ENCODE measurements around the gene MAS1.

The MAS1 gene

GRCh38 chr6:159871906-159872305 is 18.9 kb upstream of the MAS1 start:
- TF ChIP-seq, protein P1, sequence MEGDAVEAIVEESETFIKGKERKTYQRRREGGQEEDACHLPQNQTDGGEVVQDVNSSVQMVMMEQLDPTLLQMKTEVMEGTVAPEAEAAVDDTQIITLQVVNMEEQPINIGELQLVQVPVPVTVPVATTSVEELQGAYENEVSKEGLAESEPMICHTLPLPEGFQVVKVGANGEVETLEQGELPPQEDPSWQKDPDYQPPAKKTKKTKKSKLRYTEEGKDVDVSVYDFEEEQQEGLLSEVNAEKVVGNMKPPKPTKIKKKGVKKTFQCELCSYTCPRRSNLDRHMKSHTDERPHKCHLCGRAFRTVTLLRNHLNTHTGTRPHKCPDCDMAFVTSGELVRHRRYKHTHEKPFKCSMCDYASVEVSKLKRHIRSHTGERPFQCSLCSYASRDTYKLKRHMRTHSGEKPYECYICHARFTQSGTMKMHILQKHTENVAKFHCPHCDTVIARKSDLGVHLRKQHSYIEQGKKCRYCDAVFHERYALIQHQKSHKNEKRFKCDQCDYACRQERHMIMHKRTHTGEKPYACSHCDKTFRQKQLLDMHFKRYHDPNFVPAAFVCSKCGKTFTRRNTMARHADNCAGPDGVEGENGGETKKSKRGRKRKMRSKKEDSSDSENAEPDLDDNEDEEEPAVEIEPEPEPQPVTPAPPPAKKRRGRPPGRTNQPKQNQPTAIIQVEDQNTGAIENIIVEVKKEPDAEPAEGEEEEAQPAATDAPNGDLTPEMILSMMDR (IDR thresholded peaks at IDR 0.05; ENCODE audit: low read depth, low read length) = no peak
- DNase-seq (ENCODE audit: extremely low read depth, low read depth) = no peak

- TF ChIP-seq, protein P1 (IDR thresholded peaks at IDR 0.05; ENCODE audit: low read depth, low read length) = no peak
- DNase-seq (ENCODE audit: extremely low read depth, low read depth) = no peak
Measured at GRCh38 chr6:159874435-159874834, 16.4 kb upstream of the MAS1 start.

DNA sequence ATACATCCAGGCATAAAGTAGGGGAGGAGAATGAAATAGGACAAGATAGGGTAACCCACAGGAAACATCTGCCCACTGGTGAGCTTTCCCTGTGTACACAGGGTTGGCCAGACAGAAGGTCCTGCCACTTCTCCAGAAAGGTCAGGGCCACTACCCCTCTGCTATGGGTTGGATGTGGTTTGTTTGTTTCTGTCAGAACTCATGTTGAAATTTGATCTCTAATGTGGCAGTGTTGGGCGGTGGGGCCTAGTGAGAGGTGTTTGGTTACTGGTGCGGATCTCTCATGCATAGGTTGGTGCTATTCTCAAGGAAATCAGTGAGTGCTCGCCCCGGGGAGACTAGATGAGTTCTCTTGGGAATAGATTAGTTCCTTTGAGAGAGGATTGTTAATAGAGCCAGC is 15.6 kb upstream of the MAS1 start:
- no peak for DNase-seq (ENCODE audit: extremely low read depth, low read depth)
- TF ChIP-seq, protein P1 (IDR thresholded peaks at IDR 0.05; ENCODE audit: low read depth, low read length) = no peak

DNA sequence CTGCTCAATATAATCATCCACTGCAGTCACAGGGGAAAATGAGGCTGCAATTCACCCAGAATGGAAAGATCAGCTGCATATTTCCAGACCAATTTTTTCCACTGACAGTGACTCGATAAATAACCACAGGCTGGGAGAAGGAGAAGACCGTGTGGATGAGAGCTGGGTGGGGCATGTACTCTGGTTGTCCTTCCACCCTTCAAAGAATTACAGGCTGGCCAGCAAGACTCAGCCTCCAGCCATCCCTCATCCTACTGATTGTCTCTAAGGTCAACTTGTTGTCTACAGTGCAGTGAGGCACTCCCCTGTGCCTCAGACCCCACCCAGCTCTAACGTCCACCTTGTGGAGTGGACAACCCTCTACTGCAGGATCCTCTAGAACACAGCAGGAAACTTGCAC is 14.5 kb upstream of the MAS1 start:
- TF ChIP-seq, protein P1 (IDR thresholded peaks at IDR 0.05; ENCODE audit: low read depth, low read length) = no peak
- DNase-seq (ENCODE audit: extremely low read depth, low read depth) = no peak

- DNase-seq (ENCODE audit: extremely low read depth, low read depth) = no peak
- TF ChIP-seq, protein P1 (IDR thresholded peaks at IDR 0.05; ENCODE audit: low read depth, low read length) = no peak
Measured at GRCh38 chr6:159877256-159877808, 13.5 kb upstream of the MAS1 start.

DNA sequence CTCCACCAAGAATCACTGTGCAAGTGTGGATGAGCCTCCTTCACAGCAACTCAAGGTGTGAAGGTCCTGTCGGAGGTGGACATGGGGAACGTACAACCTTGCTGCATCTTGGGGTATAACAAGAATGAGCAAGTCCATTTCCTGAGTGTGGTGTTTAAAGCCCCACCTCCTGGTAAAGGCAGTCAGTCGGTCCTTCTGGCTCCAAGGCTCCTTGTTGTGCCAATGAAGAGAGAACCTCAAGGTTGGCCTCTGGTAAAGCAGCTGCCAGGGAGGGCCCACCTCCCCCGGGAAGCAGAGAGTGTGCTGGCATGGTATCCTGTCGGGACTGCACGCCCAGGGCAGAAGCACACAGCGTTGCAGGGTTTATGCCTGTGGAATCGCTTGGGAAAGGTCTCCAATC is 12.4 kb upstream of the MAS1 start:
- TF ChIP-seq, protein P1 (IDR thresholded peaks at IDR 0.05; ENCODE audit: low read depth, low read length) = no peak
- DNase-seq (ENCODE audit: extremely low read depth, low read depth) = no peak

- DNase-seq (ENCODE audit: extremely low read depth, low read depth) = no peak
- TF ChIP-seq, protein P1 (IDR thresholded peaks at IDR 0.05; ENCODE audit: low read depth, low read length) = no peak
Measured at GRCh38 chr6:159879856-159880255, 10.9 kb upstream of the MAS1 start.

All from AG09319 (cell line).